AG08396 (cell line): Measurements from ENCODE around the gene TFDP2.
"Not testable (repeated sequence)": the region's sequence is repeated elsewhere in the genome, so short reads cannot be mapped to it uniquely, and the experiment has no call there.

Experiments used
- DNase-seq: peaks from one replicate; pipeline ENCODE4 v3.0.0; 2012; ENCODE audit warnings: low spot score, mixed read lengths

The TFDP2 gene

DNA sequence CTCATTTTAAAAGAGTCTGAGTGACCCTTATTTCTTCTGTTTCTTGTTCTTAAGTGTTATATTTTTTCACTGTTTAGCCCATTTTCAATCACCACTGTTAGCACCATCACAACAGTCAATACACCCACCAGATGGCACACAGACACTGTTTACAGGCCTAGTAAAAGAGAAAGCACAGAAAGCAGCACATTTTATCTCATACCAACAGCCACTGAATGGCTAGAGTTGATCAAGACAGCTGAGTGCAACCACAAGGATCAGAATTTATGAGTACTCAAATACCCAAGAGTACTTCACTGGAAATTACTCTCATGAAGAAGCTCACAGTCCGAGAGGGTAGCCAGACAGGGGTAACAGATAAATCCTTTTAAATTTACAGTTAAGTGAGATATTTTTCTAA is 127.0 kb downstream of the TFDP2 start:
- no peak for DNase-seq

DNA sequence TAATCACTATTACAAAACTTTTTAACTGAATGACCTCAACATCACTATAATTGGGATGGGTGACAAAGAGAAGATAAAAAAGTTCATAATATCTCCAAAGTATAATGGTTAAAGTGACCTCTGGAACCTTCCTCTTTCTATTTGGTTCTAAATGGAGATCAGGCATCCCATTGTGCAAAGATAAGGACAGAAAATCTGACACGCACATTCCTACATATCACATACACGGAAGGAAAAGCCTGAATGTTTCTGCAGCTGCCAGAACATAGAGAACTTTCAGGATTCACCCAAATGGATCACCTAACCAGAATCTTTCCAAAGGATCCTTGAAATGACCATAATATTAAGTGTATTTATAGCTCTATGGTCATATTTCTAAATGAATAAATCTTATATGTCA is 128.2 kb downstream of the TFDP2 start:
- DNase-seq: no peak

DNA sequence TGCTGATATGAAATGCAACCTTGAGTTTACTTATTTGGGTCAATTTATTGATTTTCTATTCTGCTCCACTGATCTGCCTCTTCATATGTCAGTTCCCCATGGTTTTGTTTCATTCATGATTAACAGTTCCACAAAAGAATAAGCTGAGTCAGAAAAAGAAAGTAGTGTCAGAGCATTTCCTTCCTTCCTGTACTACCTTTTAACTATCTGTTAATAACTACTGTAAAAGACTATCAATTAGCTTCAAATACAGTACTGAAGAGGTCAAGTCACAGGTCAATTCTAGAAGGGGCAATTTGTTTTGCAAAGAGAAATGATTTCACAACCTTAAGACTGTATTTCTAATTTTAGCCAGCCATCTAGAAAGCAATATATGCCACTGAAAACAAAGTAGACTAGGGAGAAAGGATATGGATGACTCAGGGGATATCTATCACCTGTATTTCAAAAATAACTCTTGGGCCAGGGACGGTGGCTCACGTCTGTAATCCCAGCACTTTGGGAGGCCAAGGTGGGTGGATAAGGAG is 129.5 kb downstream of the TFDP2 start:
- no peak for DNase-seq

DNA sequence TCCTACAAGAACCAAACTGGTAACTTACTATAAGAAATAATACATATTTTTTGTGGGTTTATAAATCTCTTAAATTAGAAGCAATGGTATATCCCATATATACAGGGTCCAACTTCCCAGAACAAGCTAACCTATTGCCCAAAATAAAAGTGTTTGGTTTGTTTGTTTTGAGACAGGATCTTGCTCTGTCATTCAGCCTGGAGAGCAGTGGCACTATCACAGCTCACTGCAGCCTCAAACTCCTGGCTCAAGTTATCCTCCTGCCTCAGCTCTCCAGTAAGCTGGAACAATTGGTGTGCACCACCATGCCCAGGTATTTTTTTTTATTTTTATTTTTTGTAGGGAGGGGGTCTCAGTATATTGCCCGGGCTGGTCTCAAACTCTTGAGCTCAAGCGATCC is 135.4 kb downstream of the TFDP2 start:
- no peak for DNase-seq

DNA sequence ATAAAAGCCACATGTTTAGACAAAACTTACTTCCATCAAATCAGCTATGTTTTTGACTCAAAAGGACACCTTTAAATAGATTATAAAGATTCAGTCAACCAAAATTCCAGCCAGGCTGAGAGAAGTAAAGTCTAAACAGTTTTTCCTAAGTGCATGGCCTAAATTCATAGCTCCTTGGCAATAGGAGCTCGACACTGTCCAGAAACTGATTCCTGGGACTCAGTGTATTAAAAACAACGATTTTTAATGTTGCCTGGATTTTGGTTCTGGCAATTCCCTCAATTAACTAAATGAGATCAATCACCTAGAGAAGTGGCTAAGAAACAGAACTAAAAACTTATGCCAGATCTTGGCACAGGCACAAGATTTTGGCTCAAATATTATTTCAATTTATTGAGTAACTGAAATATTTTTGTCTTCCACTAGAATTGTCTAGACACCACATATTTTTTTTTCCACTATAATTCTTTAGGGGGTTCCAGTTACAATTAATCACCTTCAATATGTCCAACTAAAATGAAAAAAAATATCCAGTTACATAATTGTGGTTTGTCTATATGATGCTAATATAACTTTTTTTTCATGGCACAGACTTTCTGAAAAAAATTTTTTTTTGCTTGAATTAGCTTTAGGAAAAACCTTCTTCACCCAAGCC is 135.9 kb downstream of the TFDP2 start:
- DNase-seq: no peak

DNA sequence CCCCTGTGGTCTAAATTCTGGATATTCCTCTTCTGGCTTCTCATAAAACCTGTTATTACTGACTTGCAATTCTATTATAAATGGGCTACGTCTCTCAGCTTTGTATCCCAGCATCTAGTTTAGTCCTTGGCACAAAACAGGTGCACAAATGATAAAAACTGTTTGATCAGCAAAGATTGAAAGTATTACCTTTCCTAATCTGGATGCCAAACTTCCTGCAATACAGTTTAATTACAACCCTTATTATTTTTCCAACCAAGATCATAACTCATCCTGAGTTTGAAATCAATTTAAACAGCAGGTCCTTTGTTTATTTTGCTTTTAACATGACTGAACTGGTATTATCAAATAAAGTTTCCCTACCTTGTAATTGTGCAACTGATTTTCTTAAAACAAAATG is 140.3 kb downstream of the TFDP2 start:
- no peak for DNase-seq

DNA sequence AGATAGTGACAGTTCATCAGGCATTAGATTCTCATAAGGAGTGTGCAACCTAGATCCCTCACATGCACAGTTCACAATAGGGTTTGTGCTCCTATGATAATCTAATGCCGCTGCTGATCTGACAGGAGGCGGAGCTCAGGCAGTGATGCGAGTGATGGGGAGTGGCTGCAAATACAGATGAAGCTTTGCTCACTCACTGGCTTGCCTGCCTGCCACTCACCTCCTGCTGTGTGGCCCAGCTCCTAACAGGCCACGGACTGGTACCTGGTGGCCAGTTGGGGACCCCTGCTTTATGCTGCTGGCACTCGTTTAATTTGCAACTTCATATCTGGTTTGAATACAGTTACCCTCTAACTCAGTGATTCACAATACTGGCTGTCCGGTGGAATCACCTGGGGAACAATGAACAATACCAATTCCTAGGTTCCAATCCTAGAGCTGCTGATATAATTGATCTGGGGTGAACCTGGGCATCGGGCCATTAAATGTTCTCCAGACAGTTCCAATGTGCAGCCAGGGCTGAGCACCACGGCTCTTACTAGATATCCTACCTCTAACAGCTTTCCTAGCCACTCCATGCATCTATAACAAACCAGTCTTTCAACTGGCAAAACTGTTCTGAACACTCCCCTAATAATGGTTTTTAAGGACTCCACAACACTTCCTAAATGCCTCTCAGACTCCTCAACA is 141.5 kb downstream of the TFDP2 start:
- no peak for DNase-seq

DNA sequence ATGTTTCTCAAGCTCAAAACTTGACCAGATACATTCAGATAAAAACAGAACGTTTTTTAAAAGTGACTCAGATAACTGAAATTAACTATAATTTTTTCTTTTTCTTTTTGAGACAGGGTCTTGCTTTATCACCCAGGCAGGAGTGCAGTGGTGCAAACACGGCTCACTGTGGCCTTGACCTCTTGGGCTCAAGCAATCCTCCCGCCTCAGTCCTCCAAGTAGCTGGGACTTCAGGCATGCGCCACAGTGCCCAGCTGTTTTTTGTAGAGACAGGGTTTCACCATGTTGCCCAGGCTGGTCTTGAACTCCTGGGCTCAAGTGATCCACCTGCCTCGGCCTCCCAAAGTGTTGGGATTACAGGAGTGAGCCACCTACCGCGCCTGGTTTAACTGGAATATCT is 144.4 kb downstream of the TFDP2 start:
- DNase-seq: not testable (repeated sequence)

DNA sequence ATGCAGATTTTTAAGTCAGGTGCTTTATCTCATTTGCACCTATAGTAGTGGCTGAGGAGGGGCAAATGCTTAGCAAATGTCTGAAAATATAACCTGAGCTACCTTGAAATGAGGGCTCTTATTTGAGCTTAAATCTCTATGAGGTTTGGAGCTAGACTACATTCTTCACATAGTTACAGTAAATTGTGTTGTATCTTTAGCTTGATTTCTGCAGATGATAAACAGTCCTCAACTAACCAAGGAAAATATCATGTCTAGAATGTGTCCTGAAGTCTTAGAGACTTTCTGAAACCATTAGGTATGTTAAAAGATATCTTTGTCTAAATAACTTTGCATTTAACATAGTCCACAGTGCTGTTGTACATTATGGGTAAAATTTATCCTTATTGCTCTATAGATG is 145.3 kb downstream of the TFDP2 start:
- no peak for DNase-seq

DNA sequence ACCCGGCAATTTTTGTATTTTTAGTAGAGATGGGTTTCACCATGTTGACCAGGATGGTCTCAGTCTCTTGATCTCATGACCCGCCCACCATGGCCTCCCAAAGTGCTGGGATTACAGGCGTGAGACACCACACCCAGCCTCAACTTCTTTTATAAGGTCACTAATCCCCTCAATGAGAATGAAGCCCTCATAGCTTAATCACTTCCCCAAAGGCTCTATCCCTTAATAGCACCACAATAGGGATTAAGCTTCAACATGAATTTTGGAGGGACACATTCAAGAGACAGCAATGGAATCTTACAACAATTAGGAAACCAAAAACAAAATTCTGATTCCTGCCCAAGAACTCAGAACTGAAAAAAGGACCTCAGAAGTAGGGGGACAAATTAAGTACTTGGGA is 146.1 kb downstream of the TFDP2 start:
- DNase-seq: no peak

DNA sequence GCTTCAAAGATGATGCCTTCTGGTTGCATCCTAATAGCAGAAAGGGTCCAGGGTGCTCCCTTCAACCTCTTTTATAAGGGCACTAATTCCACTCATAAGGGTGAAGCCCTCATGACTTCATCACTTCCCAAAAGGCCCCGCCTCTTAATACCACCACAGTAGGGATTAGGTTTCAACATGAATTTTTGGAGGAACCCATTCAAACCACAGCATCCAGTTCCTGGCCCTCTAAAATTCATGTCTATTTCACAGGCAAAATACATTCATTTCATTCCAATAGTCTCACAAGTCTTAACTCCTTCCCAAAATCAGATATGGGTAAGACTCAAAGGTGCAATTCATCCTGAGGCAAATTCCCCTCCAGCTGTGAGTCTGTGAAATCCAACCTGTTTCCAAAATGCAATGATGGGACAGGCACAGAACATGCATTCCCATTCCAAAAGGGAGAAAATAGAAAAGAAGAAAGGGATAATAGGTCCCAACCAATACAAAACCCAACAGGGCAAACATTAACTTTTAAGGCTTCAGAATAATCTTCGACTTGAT is 148.9 kb downstream of the TFDP2 start:
- DNase-seq: no peak

DNA sequence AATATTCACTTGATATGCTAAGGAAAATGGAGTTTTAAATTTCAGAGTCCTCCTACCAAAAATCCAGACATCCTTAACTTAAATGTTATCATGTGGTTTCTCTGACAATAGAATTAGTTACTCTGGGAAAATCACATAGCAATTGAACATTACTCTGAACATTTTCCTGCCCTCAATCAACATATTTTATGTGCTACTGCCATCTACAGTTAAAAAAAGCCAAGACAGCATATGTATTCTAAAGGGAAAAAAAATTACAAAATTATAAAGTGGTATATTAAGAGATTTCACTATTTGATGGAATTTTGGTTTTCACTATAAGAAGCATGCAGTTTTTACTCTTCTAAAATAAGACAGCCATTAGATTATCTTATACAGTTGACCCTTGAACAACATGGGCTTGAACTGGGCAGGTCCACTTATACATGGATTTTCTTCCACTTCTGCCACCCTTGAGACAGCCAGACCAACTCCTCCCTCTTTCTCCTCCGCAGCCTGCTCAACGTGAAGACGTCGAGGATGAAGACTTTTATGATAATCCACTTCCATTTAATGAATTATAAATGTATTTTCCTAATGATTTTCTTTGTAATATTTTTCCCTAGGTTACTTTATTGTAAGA is 150.6 kb downstream of the TFDP2 start:
- peak; percentile 17 for DNase-seq

DNA sequence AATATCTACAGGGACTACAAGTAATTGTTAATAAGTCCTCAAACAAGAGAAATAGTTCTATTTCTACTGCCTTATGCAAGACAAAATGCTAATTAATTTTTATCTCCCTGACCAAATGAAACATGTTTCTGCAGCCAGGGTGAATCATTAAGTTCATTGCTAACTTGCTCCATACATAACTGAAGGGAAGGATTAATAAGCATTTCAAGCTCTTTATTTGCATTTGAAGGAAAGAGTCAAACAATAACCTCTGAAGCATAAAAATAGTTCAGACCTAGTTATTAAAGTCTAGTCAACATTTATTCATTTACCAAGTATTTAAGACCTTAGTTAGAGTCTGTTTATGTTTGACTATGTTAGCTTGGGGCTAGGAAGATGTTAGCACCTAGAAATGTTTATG is 152.9 kb downstream of the TFDP2 start:
- DNase-seq: no peak

DNA sequence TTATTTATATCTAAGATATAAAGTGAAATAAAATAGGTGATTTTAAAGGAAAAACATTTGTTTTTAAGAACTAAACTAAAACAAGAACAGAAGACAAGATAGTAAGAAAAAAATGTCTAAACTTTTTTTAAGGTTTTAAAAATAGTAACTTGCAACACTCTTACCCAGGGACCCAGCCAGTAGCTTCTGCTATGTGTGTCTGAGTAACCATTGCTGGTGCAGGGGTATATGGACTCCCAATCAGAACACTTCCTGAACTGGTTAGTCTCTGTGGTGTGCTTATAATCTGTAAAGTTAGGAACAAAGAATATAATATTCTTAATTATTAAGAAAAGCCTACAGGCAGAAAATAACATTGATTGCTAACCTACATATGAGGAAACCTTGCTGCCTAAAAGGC is 154.5 kb downstream of the TFDP2 start:
- DNase-seq: no peak

DNA sequence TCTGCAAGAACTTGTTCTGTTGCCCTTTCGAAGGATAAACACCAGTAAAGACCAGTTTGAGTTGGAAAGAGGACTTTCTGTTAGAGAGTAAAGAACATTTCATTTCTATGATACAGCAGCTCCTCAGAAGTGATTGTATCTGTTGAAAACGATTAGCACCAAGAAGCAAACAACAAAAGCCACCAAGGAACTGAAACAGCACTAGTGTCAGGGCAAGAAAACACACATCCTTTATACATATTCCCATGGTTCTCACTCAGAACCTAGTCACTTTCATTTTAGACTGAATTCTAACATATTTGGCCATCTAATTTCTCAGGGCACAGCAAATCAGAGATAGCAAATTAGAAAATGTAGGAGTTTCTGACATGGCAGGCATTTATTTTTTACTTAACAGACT is 156.8 kb downstream of the TFDP2 start:
- DNase-seq: no peak

DNA sequence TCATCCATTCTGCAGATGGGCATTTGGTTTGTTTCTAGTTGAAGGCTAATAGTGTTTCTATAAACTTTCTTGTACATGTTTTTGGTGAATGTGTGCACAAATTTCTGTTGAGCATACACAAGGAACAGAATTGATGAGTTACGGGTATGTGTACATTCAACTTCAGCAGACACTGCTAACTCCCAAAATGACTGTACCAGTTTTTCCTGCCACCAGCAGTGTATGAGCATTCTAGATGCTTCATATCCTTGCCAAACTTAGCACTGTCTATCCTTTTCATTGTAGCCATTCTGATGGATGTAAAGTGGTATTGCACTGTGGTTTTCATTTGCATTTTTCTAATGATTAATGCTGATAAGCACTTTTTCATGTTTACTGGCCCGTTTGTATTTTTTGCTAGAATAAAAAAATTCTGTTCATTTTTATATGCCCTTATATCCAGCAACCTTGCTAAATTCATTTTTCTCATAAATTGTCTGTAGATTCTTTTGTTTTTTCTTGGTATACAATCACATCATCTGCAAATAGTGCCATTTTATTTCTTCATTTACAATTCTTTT is 162.7 kb downstream of the TFDP2 start:
- no peak for DNase-seq

DNA sequence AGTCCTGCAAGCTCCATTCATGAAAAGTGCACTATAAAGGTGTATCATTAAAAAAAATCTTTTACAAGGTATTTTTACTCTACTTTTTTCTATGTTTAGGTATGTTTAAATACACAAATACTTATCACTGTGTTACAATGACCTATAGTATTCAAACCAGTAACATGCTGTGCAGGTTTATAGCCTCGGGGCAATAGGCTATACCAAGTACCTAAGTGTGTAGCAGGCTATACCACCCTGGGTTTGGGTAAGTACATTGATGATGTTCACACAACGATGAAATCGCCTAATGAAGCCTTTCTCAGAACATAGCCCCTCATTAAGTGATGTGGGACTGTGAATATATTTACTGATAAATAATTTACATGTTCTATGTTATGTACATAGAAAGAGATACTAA is 168.3 kb downstream of the TFDP2 start:
- no peak for DNase-seq

DNA sequence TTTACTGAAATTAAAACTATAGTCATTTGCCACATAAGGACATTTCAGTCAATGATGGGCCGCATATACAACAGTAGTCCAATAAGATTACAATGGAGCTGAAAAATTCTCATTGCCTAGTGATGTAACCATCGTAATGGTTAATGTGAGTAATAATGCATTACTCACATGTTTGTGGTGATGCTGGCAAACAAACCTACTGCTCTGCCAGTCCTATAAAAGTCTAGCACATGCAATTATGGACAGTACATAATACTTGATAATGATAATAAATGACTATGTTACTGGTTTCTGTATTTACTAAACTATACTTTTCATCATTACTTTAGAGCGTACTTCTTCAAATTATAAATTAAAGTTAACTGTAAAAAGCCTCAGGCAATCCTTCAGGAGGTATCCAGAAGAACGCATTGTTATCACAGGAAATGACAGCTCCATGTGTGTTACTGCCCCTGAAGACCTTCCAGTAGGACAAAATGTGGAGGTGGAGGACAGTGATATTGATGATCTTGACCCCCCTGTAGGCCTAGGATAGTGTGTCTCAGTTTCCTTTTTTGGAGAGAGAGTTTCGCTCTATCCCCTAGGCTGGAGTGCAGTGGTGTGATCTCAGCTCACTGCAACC is 170.2 kb downstream of the TFDP2 start:
- DNase-seq: no peak

DNA sequence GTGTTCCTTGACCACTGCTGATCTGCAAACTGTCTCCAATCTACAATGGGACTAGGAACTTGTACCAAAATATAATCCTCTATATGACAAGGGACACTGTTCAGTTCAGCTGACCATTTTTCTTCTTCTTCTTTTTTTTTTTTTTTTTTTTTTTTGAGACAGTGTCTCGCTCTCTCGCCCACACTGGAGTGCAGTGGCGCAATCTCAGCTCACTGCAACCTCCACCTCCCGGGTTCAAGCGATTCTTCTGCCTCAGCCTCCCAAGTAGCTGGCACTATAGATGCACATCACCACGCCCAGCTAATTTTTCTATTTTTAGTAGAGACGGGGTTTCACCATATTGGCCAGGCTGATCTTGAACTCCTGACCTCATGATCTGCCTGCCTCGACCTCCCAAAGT is 174.6 kb downstream of the TFDP2 start:
- not testable (repeated sequence) for DNase-seq

DNA sequence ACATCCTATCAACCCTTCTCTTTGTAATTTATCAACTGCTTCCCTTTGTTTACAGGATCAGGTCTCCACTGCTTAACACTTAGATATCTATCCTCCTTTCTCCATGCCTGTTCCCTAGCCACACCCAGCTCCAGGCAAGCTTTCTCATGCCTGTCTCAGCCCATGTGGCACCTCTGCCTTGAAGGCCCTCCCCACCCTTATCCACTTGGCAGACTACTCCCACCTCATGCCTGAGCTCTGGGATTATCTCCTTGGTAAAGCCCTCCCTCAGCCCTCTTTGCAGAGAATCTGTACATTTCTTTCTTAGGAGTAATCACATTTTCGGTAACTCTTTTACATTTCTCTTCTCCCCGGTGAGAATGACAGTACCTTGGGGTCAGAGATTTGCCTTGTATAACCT is 176.9 kb downstream of the TFDP2 start:
- no peak for DNase-seq

DNA sequence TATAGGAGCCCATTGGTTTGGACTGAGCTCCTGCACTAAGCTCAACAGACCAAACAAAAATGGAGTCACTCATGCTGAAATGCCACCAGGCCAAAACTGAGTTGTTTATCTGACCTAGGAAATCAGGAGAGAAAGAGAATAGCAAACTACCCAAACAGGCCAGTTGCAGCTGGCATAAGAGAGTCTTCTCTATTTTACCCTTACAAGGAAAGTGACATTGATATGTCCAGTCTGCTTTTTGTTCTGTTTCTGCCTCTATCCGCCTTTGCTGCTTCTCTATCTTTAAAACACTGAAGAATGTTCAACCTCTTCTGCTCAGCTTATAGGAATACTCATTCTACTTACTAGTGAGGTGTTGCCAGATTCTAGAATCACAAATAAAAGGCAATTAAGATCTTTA is 177.8 kb downstream of the TFDP2 start:
- no peak for DNase-seq

DNA sequence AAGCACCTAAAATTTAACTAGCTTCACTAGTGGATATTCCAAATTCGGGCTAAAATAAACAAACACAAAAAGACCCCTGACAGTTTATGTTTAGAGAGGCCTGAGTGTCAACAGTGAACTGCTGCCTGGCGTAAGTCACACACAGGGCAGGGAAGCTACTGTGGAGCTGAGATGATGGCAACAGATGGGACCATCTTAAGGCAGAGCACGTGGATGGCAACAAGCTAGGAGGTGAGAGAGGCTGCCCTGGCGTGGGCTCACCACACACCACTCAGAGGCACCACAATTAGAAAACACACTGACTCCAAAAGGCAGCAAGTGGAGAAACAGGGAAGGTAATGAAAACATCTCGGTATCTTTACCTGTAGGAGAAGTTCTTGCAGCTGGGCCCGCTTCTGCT is 179.6 kb downstream of the TFDP2 start:
- no peak for DNase-seq
